HL-60/S4 treated with retinoic acid at 250 ng/mL for 4 days and 3 days (cell line): Measurements from ENCODE around the gene ANKRD65.
"Not testable (repeated sequence)": the region's sequence is repeated elsewhere in the genome, so short reads cannot be mapped to it uniquely, and the experiment has no call there.

ENCODE experiments used
- in situ Hi-C: fragments of 300-500 bp; cut with MboI; formaldehyde crosslinking; loops from 2 replicates; pipeline ENCODE4 v1.7.0; 2022; ENCODE audit warnings: low sequenced_read_pairs

ANKRD65 gene

DNA sequence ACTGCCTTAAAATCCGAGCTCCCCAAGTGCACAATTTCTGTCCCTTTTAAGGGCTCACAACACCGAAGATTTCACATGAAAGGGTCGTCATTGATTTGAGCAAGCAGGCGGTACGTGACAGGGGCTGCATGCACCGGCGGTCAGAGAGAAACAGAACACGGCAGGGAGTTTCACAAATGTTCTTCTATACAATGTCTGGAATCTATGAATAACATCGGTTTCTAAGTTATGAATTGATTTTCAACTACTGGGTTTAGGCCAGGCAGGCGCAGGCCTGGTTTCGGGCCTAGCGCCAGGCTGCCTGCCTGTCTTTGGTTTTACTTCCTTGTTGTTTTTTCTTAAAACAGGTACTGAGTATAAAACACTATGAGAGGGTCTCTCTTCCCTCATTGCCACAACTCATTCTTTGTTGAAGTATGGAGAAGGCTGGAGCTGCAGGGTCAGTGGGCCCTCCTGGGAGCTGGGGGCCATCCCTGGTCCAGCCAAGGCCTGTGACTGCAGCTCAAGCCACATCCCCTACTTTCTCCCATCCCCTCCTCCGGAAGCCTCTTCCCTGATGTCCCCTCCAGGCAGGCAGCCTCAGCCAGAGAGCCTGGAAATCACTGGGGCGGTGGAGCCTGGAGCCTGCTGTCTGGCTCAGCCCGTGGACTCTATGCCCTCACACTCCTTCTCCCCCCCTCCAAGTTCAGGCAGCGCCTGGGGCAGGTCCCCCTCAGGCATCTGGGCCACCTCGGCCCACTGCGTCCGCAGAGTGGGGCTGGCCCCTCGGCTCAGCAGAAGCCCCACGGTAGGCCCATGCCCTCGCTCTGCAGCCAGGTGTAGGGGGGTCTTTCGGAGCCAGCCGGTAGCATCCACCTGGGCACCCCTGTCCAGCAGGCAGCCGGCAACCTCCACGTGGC lies 2.4 kb downstream of the ANKRD65 start:
- in situ Hi-C loops: no loop called here

GRCh38 chr1:1417825-1418463 lies 3.1 kb downstream of the ANKRD65 start:
- in situ Hi-C loops: not testable (repeated sequence)

DNA sequence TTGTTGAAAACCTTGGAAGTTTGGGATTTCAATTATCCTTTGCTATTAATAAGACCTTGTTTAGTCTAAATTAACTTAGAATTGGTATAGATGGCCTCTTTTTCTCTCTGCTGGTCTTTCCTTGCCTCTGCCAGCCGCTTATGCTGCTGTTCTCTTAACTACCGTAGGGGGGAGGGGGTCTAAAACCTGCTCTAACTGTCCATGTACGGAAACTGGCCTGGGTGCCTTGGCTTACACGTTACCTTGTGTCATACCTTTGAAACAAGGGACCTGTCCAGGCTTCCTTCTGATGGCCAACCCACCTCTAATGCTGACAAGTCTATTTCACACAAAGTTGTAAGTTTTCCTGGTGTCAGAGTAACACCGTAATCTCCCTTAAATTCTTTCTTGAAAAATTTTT lies 3.7 kb downstream of the ANKRD65 start:
- in situ Hi-C loops: not testable (repeated sequence)

DNA sequence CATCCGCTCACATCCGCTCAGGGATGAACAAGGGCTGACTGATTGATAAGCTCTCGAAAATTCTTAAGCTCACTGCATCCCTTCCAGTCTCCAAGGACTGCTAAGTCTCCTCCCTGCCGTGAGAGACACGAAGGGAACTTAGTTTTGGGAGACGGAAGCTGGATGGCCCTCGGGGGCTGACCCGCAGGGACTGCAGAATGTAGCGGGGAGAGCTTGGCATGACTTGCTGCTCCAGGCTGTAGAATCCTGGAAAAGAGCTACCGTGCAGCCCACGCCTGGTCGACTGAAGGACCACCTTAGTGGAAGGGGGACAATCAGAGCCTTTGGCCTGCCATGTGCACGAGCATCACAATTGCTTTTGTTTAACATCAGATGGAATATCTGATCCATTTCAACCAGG lies 5.3 kb downstream of the ANKRD65 start:
- in situ Hi-C loops: no loop called here

- in situ Hi-C loops: not testable (repeated sequence)
Observed at GRCh38 chr1:1412311-1412902, 8.7 kb downstream of the ANKRD65 start.

GRCh38 chr1:1411626-1412025 lies 9.4 kb downstream of the ANKRD65 start:
- in situ Hi-C loops: no loop called here

DNA sequence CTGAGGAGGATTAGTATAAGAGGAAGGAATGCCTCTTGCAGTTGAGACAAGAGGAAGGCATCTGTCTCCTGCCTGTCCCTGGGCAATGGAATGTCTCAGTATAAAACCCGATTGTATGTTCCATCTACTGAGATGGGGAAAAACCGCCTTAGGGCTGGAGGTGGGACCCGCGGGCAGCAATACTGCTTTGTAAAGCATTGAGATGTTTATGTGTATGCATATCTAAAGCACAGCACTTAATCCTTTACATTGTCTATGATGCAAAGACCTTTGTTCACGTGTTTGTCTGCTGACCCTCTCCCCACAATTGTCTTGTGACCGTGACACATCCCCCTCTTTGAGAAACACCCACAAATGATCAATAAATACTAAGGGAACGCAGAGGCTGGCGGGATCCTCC lies 10.8 kb downstream of the ANKRD65 start:
- in situ Hi-C loops: not testable (repeated sequence)

- in situ Hi-C loops: no loop called here
Observed at GRCh38 chr1:1407636-1408318, 13.3 kb downstream of the ANKRD65 start.

DNA sequence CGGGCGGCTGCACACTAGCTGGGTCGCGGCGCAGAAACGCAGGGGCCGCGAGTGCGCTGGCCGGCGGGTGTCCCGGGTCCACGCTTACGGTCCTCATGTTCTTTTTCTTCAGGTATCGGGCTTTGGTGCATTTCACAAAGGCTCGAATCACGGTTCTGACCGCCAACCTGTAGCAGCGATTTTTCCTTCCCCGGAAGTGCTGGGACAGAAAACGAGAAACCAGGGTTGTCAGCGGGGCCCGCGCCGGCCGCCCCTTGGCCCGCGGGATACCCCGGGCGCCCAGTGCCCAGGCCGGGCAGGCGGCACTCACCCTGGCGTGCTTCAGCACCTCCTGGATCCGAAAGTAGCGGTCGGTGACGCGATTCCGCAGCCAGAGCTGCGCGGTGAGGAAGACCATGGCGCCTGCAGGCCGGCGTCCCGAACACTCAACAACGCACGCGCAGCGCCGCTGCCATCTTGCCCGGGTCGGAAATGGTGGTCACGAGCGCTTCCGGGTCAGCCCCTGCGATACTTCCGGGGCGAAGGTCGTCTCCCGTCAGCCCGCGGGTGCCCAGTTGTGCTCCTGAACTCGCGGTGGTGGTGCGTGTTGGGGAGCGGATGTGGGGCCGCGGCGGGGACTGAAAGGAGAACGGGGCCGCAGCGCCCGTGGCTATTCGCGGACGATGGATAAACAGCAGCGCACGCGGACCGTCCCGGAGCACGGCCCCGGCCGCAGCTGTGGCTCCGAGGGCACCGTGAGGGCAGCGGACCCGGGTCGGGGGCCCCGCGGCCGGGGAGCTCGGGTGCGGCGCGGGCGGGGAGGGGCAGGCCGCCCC lies 14.0 kb downstream of the ANKRD65 start, which contains the start of gene MRPL20:
MRPL20 (minus strand) TSS at position 473 of the 815 bp plus-strand sequence; CDS start at position 397, 76 bp downstream.
- in situ Hi-C loops: no loop called here

DNA sequence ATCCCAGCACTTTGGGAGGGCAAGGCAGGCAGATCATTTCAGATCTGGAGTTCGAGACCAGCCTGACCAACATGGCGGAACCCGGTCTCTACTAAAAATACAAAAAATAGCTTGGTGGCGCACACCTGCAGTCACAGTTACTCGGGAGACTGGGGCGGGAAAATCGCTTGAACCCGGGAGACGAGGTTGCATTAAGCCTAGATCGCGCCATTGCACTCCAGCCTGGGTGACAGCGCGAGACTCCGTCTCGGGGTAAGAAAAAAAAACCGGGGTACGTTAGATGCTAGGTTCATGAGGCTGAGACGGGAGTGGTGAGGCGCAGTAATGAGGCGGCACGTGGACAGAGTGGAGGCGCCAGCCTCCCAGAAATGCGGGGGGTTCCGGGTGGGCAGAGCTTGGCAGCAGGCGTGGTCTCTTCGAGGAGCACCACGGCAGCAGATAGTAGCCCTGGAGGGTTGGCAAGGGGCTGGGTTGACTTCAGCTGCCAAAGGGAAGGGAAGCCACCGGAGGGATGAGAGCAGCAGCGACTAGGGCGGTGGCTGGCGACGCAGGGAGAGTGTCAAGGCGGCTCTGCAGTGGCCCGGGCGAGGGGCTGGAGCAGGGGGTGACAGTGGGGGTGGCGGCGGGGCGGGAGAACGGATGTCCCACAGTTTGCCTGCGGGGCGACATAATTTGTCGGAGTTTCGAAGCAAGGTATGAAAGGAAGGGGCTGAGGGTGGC lies 14.8 kb downstream of the ANKRD65 start:
- in situ Hi-C loops: no loop called here

- in situ Hi-C loops: no loop called here
Observed at GRCh38 chr1:1403653-1404052, 17.4 kb downstream of the ANKRD65 start.

DNA sequence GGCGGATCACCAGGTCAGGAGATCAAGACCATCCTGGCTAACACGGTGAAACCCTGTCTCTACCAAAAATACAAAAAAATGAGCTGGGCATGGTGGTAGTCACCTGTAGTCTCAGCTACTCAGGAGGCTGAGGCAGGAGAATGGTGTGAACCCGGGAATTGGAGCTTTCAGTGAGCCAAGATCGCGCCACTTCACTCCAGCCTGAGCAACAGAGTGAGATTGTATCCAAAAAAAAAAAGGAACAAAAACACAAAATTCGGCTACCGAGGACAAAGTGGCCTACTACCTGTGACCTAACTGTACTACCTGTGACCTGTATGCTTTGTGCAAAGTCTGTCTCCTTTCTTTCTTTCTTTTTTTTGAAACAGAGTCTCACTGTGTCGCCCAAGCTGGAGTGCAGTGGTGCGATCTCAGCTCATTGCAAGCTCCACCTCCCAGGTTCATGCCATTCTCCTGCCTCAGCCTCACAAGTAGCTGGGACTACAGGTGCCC lies 18.1 kb downstream of the ANKRD65 start:
- in situ Hi-C loops: not testable (repeated sequence)

DNA sequence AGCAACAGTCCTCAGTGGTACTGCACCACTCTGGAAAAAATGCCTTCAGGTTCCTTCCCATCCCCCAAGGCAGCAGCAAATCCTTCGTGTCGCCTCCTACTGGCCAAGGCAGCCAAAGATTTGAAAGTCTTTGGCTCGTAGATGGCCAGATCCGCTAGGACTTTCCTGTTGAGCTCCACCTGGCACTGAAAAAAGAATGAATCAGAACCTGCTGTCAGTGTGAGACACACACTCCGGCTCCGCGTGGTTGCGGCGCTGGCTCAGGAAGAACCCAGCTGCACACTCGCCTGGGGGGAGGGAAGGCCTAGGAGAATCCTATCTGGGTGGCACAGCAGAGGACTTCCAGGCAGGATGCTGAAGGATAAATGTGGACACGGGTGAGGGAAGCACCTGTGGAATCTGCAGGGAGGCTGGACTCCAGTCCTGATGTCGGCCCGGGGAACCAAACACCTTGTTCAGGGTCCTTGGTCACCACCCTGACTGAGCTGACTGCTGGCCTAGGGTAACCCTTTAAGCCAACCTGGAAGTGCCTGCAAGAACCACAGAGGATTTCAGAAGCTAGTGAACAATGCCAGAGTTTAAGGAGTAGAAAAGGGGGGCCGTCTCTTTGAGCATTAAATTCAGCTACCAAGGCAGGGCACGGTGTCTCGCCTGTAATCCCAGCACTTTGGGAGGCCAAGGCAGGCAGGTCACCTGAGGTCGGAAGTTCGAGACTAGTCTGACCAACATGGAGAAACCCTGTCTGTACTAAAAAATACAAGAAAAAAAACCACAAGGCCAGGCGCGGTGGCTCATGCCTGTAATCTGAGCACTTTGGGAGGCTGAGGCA lies 18.8 kb downstream of the ANKRD65 start:
- in situ Hi-C loops: no loop called here

- in situ Hi-C loops: no loop called here
Observed at GRCh38 chr1:1401457-1402010, 19.5 kb downstream of the ANKRD65 start.

DNA sequence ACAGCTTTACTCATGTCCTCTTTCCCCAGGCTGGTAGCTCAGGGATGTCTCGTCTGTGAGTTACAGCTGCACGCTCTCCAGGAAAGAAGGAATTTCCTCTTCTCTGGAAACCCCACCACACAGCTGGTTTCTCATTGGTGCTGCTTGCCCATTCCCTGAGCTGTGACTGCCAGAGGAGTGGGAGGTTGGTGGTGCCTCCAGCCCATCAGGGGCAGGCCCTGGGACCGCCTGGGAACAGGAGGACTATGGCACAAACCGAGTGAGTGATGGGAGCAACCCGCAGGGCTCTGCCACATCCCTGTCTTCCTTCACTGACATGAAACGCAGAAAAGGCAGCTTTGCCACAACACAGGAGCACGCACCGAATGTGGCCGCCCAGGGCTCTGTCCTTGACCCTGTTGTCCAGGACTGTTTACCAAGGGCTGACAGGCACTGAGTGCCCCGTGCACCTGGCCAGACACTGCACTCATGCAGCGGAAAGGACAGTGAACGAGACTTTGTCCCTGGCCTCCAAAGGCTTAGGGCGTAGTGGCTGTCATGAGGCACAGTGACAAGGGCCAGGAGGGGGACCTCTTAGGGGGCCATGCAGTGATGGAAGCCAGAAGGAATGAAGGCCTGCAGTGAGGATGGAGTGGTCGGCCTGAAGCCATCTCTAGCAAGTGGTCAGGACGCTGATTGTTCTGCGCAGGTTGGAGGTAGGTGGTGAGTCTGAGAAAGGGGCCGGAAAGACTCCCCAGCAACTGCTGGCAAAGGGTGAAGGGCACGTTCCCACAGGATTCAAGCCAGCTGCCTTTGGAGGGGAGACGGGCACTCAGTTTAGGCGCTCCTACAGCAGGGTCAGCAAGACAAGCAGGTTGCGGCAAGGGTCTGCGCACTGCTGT lies 20.3 kb downstream of the ANKRD65 start:
- in situ Hi-C loops: no loop called here

GRCh38 chr1:1399872-1400575 lies 21.1 kb downstream of the ANKRD65 start:
- in situ Hi-C loops: no loop called here
